ENCODE results near the gene PLCG2.
"Not testable (repeated sequence)": the region's sequence is repeated elsewhere in the genome, so short reads cannot be mapped to it uniquely, and the experiment has no call there.

Gene PLCG2

GRCh38 chr16:81778861-81779535, at the start of gene PLCG2:
Gene PLCG2, plus strand, starts transcription at chr16:81779291. Its CDS starts 6,699 bp downstream, at chr16:81785990.
- peak; percentile 44 for DNase-seq

- no peak for DNase-seq
Observed at GRCh38 chr16:81729451-81729850, 49.6 kb upstream of the PLCG2 start.

GRCh38 chr16:81730090-81731051, 48.7 kb upstream of the PLCG2 start:
- peak; percentile 28 for DNase-seq

- DNase-seq = no peak
Observed at GRCh38 chr16:81731649-81732048, 47.4 kb upstream of the PLCG2 start.

- no peak for DNase-seq
Observed at GRCh38 chr16:81732699-81733098, 46.4 kb upstream of the PLCG2 start.

- no peak for DNase-seq
Observed at GRCh38 chr16:81733295-81733694, 45.8 kb upstream of the PLCG2 start.

GRCh38 chr16:81734632-81735434, 44.3 kb upstream of the PLCG2 start:
- DNase-seq = no peak

GRCh38 chr16:81737885-81738536, 41.1 kb upstream of the PLCG2 start:
- DNase-seq = peak; percentile 85

GRCh38 chr16:81738783-81739496, 40.2 kb upstream of the PLCG2 start:
- no peak for DNase-seq

GRCh38 chr16:81739503-81739902, 39.6 kb upstream of the PLCG2 start:
- no peak for DNase-seq

- DNase-seq = no peak
Observed at GRCh38 chr16:81740169-81740568, 38.9 kb upstream of the PLCG2 start.

GRCh38 chr16:81741430-81741770, 37.7 kb upstream of the PLCG2 start:
- DNase-seq = not testable (repeated sequence)

GRCh38 chr16:81744385-81744784, 34.7 kb upstream of the PLCG2 start:
- no peak for DNase-seq

GRCh38 chr16:81744911-81745310, 34.2 kb upstream of the PLCG2 start:
- no peak for DNase-seq

- peak; percentile 66 for DNase-seq
Observed at GRCh38 chr16:81745704-81746558, 33.2 kb upstream of the PLCG2 start.

- no peak for DNase-seq
Observed at GRCh38 chr16:81746566-81746965, 32.5 kb upstream of the PLCG2 start.

- no peak for DNase-seq
Observed at GRCh38 chr16:81748476-81749198, 30.5 kb upstream of the PLCG2 start.

GRCh38 chr16:81752225-81752875, 26.7 kb upstream of the PLCG2 start:
- DNase-seq = no peak

- no peak for DNase-seq
Observed at GRCh38 chr16:81752876-81753227, 26.2 kb upstream of the PLCG2 start.

GRCh38 chr16:81754858-81755257, 24.2 kb upstream of the PLCG2 start:
- no peak for DNase-seq
